Panc1 (cell line): ENCODE data around the gene FCN1. TPM values are rescaled to one million over a fixed set of nuclear protein-coding genes. Genes with fewer than 3 reads are reported as not detected.

Source experiments
- ATAC-seq: fragments of 200-7000 bp; cut with Tn5 transposase; 2 replicates; pipeline ENCODE4 v1.9.1; 2020; ENCODE audit warnings: mild to moderate bottlenecking, moderate library complexity
- BruUV-seq: library from RNA; stranded (reverse); fragments of 400-500 nt; replicated peaks from 2 replicates; lab custom pipeline; 2021; lab: Mats Ljungman, UMichigan
- CTCF ChIA-PET: fragments of 300-600 bp; sonication (Branson Sonifier 250); formaldehyde crosslinking; loops from one replicate; lab custom pipeline; 2022; ENCODE audit warnings: antibody characterized with exemption; lab: Charles Lee
- POLR2A ChIA-PET: fragments of 300-600 bp; sonication (Branson Sonifier 250); formaldehyde crosslinking; loops from one replicate; lab custom pipeline; 2022; ENCODE audit warnings: antibody characterized with exemption; lab: Charles Lee
- DNase-seq: peaks from one replicate; pipeline ENCODE4 v3.0.0-alpha.2; 2010; ENCODE audit warnings: low read depth, low spot score
- H3K27ac ChIP-seq: 2 replicates; pipeline ENCODE4 v1.5.1; 2011; ENCODE audit warnings: mild to moderate bottlenecking, low read length, inconsistent platforms
- H3K27me3 ChIP-seq: fragments of 200-500 bp; sonication (Bioruptor generic); 2 replicates; pipeline ENCODE4 v1.6.0; 2014; ENCODE audit warnings: low read length, inconsistent platforms; ENCODE audit not compliant: control insufficient read depth, insufficient read depth
- H3K36me3 ChIP-seq: fragments of 200-500 bp; sonication (Bioruptor generic); 2 replicates; pipeline ENCODE4 v1.5.1; 2014; ENCODE audit warnings: inconsistent platforms, mild to moderate bottlenecking, low read length, moderate library complexity; ENCODE audit not compliant: control insufficient read depth, insufficient read depth
- H3K4me1 ChIP-seq: 2 replicates; pipeline ENCODE4 v1.5.1; 2011; ENCODE audit warnings: inconsistent platforms, mild to moderate bottlenecking, low read length, moderate library complexity; ENCODE audit not compliant: control insufficient read depth, insufficient read depth
- H3K4me3 ChIP-seq, 2 experiments: 2 replicates each; pipeline ENCODE4 v1.5.1; 2011 to 2012; ENCODE audit warnings: low read depth in 2 of 2, low read length in 2 of 2, mild to moderate bottlenecking in 2 of 2, inconsistent platforms in 1 of 2, moderate library complexity in 1 of 2
- H3K9me3 ChIP-seq: fragments of 200-500 bp; sonication (Bioruptor generic); 2 replicates; pipeline ENCODE4 v1.5.1; 2014; ENCODE audit warnings: low read depth, mild to moderate bottlenecking, inconsistent platforms, low read length, moderate library complexity; ENCODE audit not compliant: control insufficient read depth, insufficient read depth
- CTCF ChIP-seq: fragments of 450-650 bp; IDR thresholded peaks from 2 replicates; pipeline ENCODE4 v1.5.1; 2017; ENCODE audit warnings: mild to moderate bottlenecking
- POLR2AphosphoS5 ChIP-seq: IDR thresholded peaks from 2 replicates; pipeline ENCODE4 v1.6.1; 2012; ENCODE audit warnings: mild to moderate bottlenecking, low read depth, low read length, moderate library complexity
- REST ChIP-seq, 2 experiments: IDR thresholded peaks; 2 replicates each; pipeline ENCODE4 v1.6.1; 2011 to 2012; ENCODE audit warnings: low read depth in 2 of 2, control low read depth in 1 of 2, low read length in 1 of 2, mild to moderate bottlenecking in 1 of 2, moderate library complexity in 1 of 2; ENCODE audit not compliant: insufficient read depth in 1 of 2
- SIN3A ChIP-seq: IDR thresholded peaks from 2 replicates; pipeline ENCODE4 v1.6.1; 2012; ENCODE audit warnings: low read depth, mild to moderate bottlenecking, low read length, moderate library complexity, borderline replicate concordance; ENCODE audit not compliant: insufficient read depth
- TCF7L2 ChIP-seq: IDR thresholded peaks from 2 replicates; pipeline ENCODE4 v1.6.1; 2011; ENCODE audit warnings: mild to moderate bottlenecking, low read depth, low read length, inconsistent platforms
- in situ Hi-C: cut with HindIII; loops from 2 replicates; pipeline ENCODE4 v1.10.0; 2016; ENCODE audit warnings: low sequenced_read_pairs, low pct_unique_long_range_greater_than_20kb
- intact Hi-C: fragments of 100-400 bp; cut with micrococcal nuclease; formaldehyde crosslinking; loops from one replicate; pipeline ENCODE4 v1.10.0; 2022; ENCODE audit not compliant: unreplicated experiment
- total RNA-seq: library from RNA; stranded (reverse); gene quantifications from one replicate; pipeline ENCODE4 v1.2.1, GENCODE V29; 2021; ENCODE audit not compliant: unreplicated experiment

The FCN1 gene
- total RNA-seq, 1 experiment from 2014 or later, result not detected

DNA sequence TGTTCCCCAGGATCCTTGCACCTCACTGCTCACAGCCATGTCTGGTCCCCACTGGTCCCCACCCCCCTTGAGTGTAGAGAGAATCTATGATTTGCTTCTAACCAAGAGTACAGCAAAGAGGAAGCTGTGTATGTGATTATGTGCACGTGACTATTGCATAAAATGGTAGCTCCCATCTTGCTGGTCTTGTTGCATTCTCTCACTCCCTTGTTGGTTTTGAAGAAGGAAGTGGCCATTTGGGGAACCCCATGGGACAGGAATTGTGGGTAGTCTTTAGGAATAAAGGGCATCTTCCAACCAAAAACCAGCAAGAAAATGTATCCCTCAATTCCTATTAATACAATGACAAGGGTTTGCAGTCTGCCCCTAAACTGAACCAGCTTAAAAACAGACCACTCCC is 42.3 kb downstream of the FCN1 start:
- in situ Hi-C loops (no loop called here), intact Hi-C loops (no loop called here)
- Histone ChIP-seq H3K4me3 (no peak overlapping the region), H3K4me1 (no peaks in the 10 kb centered on the region), H3K9me3 (no peaks in the 10 kb centered on the region), H3K27ac (no peak overlapping the region), H3K27me3 (no peaks in the 10 kb centered on the region), H3K36me3 (no peaks in the 10 kb centered on the region)
- TF ChIP-seq POLR2AphosphoS5 (no peak), TCF7L2 (no peak), SIN3A (no peak), CTCF (no peak), REST (IDR thresholded peaks at IDR 0.05; ENCODE audit: insufficient read depth in 1 of 2, low read depth in 2 of 2, low read length in 1 of 2) (no peak)
- no peak for ATAC-seq
- CTCF ChIA-PET, result no interaction called here
- POLR2A ChIA-PET, result no interaction called here
- DNase-seq, result no peak
- no TSS peak for BruUV-seq

- no peaks in the 10 kb centered on the region for H3K36me3 ChIP-seq
- no peak for TF ChIP-seq CTCF
- no peak for TF ChIP-seq SIN3A
- no peak for TF ChIP-seq POLR2AphosphoS5
- TF ChIP-seq REST (IDR thresholded peaks at IDR 0.05; ENCODE audit: insufficient read depth in 1 of 2, low read depth in 2 of 2, low read length in 1 of 2), result no peak
- no peak for TF ChIP-seq TCF7L2
- ChIA-PET CTCF (no interaction called here), POLR2A (no interaction called here)
- in situ Hi-C loops, result no loop called here
- H3K27me3 ChIP-seq, result no peaks in the 10 kb centered on the region
- intact Hi-C loops, result no loop called here
- no peak overlapping the region for H3K4me3 ChIP-seq
- H3K4me1 ChIP-seq, result no peaks in the 10 kb centered on the region
- ATAC-seq (no peak), DNase-seq (no peak)
- BruUV-seq, result no TSS peak
- H3K9me3 ChIP-seq, result no peaks in the 10 kb centered on the region
- no peak overlapping the region for H3K27ac ChIP-seq
Observed at GRCh38 chr9:134872482-134873231, 45.1 kb downstream of the FCN1 start.
